SIG-M5 (cell line): ENCODE data around the gene SLC14A1.

ENCODE experiments used
- DNase-seq: peaks from one replicate; lab custom pipeline; 2025; lab: John Stamatoyannopoulos, UW

The SLC14A1 gene

GRCh38 chr18:45801416-45802004 is 77.5 kb downstream of the SLC14A1 start:
- no peak for DNase-seq
